Central memory CD4-positive, alpha-beta T cell (primary cell): Measurements from ENCODE around the gene SZT2.
"Not testable (repeated sequence)": the region's sequence is repeated elsewhere in the genome, so short reads cannot be mapped to it uniquely, and the experiment has no call there.

ENCODE experiments used
- DNase-seq: peaks from one replicate; pipeline ENCODE4 v3.0.0; 2022

The SZT2 gene

DNA sequence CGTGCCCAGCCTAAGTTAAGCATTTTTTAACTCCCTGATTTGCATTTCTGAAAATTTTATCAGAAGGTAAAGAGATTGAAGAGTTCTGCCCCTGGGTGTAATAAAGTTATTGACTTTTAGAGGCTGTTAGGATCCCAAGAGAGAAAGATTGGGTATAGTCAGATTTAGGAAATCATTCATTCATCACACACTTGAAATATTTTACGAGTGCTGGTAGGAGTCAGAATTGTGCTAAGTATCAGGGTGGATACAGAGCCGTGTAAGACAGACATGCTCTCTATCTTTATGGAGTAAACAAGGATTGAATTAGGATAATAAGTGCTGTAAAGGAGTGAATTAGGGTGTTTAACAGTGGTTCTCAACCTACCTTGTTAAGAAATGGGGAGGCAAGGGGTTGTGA, 3.0 kb downstream of the SZT2 start:
- no peak for DNase-seq

- DNase-seq = no peak
These were observed 5.8 kb downstream of the SZT2 start for GRCh38 chr1:43395523-43395922.

DNA sequence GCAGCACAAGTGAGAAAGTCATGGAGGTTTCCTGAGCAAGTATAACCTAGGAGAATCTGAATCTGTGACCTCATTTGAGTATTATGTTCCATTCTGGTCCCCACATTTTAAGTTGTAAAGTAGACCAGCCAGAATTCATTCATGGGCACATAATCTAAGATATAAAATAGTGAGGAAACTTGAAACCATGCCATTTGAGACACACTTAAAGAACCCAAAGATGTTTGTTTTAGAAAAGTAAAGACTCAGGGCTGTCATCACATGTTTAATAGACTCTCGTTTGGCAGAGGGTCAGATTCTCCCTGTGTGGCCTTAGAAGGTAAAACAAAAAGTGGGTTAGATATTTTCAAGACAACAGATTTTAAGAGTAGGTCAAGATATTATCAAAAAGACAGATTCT, 6.4 kb downstream of the SZT2 start:
- DNase-seq = no peak

- DNase-seq = no peak
These were observed 8.5 kb downstream of the SZT2 start for GRCh38 chr1:43398227-43398626.

GRCh38 chr1:43400441-43400840, 10.7 kb downstream of the SZT2 start:
- DNase-seq = not testable (repeated sequence)

GRCh38 chr1:43402089-43402865, 12.6 kb downstream of the SZT2 start:
- no peak for DNase-seq

GRCh38 chr1:43404353-43404752, 14.7 kb downstream of the SZT2 start:
- DNase-seq = no peak

DNA sequence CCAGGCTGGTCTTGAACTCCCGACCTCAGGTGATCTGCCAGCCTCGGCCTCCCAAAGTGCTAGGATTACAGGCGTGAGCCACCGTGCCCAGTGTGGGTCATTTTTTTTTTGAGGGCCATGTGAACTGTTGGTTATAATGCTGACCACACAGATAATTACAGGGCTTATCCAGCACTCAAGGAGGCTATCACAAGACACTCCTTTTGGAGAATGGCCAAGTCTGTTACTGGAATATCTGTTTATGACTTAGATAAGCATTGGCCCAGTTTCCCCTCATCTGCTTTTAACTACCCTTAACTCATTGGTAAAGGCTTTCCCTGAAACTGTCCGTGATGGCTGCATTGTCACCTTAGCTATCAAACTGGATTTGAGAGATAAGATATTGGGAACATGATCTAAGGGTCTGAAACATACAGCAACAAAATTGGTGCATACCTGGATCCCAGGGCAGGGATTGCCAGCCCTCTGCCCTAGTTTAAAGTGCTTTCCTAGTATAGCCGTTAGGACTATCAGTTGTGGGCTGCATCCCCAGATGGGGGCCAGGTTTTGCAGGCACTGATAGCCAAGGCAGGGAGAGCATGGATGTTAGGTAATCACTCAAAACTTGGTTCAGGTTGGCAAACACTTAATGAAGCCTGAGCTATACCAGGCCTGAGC, 15.6 kb downstream of the SZT2 start:
- no peak for DNase-seq

DNA sequence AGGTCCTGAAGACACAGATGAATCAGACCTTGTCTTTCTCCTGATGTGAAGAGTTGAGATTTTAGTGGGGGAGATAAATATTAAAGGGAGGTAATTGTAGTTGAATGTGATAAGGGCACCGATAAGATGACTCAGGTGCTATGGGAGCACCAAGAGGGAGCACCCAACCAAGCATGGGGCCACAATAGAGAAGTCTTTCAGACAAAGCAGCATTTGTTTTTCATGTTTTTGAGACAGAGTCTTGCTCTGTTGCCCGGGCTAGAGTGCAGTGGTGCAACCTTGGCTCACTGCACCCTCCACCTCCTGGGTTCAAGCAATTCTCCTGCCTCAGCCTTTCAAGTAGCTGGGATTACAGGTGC, 16.2 kb downstream of the SZT2 start:
- no peak for DNase-seq

DNA sequence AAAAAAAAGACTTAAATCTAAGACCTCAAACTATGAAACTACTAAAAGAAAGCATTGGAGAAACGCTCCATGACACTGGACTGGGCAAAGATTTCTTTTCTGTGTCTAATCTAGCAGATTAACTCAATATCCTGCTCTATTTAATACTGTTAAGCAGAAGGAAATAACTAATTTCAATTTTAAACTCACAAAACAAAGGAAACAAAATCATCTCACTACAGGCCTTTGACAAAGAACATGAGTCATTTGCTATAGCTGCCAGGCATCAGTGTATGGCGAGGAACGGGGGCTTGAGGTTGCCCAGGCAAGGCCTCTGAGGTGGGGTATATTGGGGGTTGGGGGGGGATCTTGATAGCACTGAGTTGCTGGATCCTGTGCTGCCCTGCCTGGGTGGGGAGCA, 20.9 kb downstream of the SZT2 start:
- DNase-seq = no peak

DNA sequence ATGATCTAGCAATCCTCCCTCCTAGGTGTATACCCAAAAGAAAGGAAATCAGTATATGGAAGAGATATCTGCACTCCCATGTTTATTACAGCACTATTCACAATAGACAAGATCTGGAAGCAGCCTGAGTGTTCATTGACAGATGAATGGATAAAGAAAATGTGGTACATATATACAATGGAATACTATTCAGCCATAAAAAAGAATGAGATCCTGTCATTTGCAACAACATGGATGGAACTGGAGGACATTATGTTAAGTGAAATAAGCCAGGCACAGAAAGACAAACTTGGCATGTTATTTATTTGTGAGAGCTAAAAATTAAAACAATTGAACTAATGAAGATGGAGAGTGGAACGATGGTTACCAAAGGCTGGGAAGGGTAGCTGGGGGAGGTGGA, 23.7 kb downstream of the SZT2 start:
- not testable (repeated sequence) for DNase-seq

- peak; percentile 57 for DNase-seq
These were observed 25.0 kb downstream of the SZT2 start for GRCh38 chr1:43414634-43415223.

GRCh38 chr1:43415901-43416300, 26.2 kb downstream of the SZT2 start:
- DNase-seq = no peak

DNA sequence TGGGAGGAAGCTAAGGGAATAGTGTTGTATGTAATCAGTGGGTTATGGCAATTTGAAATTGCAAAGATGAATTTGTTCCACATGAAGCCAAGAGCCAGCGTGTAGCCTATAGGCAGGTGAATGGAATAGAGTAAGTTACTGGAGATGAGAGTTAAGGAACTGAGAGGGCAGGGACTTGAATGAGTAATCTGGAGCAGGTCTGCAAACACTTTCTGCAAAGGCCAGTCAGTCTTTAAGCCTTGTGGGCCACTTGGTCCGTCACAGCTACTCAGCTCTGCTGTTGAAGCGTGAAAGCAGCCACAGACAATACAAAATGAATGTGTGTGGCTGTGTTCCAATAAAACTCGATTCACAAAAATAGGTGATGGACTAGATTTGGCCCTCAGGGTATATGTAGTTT, 29.2 kb downstream of the SZT2 start:
- no peak for DNase-seq

GRCh38 chr1:43419627-43420425, 30.1 kb downstream of the SZT2 start:
- no peak for DNase-seq

GRCh38 chr1:43420874-43421273, 31.2 kb downstream of the SZT2 start:
- no peak for DNase-seq

GRCh38 chr1:43421396-43421795, 31.7 kb downstream of the SZT2 start:
- DNase-seq = no peak

- no peak for DNase-seq
These were observed 32.5 kb downstream of the SZT2 start for GRCh38 chr1:43421976-43422750.

DNA sequence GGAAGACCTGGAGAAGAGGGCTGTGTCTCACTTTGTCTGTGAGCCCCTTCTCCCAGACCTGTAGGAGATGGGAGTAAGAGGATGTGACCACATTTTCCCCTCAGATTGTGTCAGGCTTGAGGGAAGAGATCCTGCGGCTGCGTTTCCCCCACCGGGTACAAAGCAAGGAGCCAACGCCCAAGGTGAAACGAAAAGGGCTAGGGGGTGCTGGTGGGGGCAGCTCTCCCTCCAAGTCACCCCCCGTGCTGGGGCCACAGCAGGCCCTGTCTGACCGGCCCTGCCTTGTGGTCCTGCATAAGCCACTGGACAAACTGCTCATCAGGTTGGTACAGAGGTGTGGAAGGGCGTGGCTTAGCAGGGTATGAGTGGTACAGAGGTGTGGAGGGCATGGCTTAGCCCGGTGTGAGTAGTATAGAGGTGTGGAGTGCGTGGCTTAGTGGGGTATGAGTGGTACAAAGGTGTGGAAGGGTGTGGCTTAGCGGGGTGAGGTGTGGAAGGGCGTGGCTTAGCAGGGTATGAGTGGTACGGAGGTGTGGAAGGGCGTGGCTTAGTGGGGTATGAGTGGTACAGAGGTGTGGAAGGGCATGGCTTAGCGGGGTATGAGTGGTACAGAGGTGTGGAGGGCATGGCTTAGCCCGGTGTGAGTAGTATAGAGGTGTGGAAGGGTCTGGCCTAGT, 33.4 kb downstream of the SZT2 start:
- no peak for DNase-seq

DNA sequence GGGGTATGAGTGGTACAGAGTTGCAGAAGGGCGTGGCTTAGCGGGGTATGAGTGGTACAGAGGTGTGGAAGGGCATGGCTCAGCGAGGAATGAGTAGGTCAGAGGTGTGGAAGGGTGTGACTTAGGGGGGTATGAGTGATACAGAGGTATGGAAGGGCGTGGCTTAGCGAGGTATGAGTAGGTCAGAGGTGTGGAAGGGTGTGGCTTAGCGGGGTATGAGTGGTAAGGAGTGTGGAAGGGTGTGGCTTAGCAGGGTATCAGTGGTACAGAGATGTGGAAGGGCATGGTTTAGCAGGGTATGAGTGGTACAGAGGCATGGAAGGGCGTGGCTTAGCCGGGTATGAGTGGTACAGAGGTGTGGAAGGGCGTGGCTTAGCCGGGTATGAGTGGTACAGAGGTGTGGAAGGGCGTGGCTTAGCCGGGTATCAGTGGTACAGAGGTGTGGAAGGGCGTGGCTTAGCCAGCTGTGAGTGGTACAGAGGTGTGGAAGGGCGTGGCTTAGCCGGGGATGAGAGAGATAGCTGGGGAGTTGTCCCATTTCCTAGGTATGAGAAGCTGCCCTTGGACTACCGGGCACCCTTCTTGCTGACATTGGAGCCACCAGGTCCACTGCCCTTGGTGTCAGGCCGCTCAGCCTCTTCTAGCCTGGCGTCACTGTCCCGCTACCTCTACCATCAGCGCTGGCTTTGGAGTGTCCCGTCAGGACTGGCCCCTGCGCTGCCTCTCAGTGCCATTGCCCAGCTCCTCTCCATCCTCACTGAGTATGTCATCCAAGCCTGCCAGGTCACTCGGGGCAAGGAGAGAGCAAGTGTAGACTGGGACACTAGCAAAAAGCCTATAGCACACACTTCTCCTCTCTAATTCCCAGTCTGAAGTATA, 34.2 kb downstream of the SZT2 start:
- DNase-seq = no peak

DNA sequence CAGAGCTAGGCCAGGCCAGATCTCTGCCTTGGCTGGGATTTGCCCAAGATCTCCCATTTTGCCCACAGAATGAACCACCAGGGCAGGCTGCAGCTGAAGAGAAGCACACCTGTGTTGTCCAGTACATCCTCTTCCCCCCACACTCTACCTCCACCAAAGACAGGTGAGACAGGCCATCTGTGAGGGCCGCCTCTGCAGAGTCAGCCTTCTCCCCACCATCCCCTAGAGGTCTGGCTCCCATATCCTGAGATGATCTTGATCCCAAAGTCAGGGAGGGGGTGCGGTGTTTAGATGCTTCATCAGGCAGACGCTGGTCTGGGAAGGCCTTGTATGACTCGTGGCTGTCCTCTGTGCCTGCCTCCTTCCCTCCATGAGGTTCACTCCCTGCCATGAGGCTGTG, 35.3 kb downstream of the SZT2 start:
- no peak for DNase-seq
